Parathyroid adenoma (tissue), 2 donors: ENCODE data around the gene C3orf18.

Experiments
- H2AFZ ChIP-seq: fragments of 300-600 bp; sonication (generic); one replicate; pipeline ENCODE4 v1.7.0; 2017; ENCODE audit warnings: antibody characterized with exemption, mild to moderate bottlenecking
- H3K27ac ChIP-seq: fragments of 300-600 bp; sonication (generic); one replicate; pipeline ENCODE4 v1.7.0; 2017
- H3K27me3 ChIP-seq: fragments of 300-600 bp; sonication (generic); one replicate; pipeline ENCODE4 v1.7.0; 2017; ENCODE audit warnings: low read length; ENCODE audit not compliant: control insufficient read depth, insufficient read depth
- H3K36me3 ChIP-seq: fragments of 300-600 bp; sonication (generic); one replicate; pipeline ENCODE4 v1.7.0; 2017; ENCODE audit warnings: low read length; ENCODE audit not compliant: control insufficient read depth, insufficient read depth
- H3K4me1 ChIP-seq: fragments of 300-600 bp; sonication (generic); one replicate; pipeline ENCODE4 v1.7.0; 2017; ENCODE audit warnings: control low read depth
- H3K4me2 ChIP-seq: fragments of 300-600 bp; sonication (generic); one replicate; pipeline ENCODE4 v1.7.0; 2017; ENCODE audit warnings: low read length
- H3K4me3 ChIP-seq: fragments of 300-600 bp; sonication (generic); one replicate; pipeline ENCODE4 v1.7.0; 2017; ENCODE audit warnings: low read depth, low read length
- H3K79me2 ChIP-seq: fragments of 300-600 bp; sonication (generic); one replicate; pipeline ENCODE4 v1.7.0; 2017; ENCODE audit warnings: control low read depth
- H3K9ac ChIP-seq: fragments of 300-600 bp; sonication (generic); one replicate; pipeline ENCODE4 v1.7.0; 2017; ENCODE audit warnings: mild to moderate bottlenecking
- H3K9me3 ChIP-seq: fragments of 300-600 bp; sonication (generic); one replicate; pipeline ENCODE4 v1.7.0; 2017; ENCODE audit warnings: low read length; ENCODE audit not compliant: control insufficient read depth
- CTCF ChIP-seq: fragments of 300-600 bp; sonication (generic); IDR thresholded peaks from one replicate; pipeline ENCODE4 v1.7.0; 2017; ENCODE audit warnings: antibody characterized with exemption, mild to moderate bottlenecking
- donor health status: primary hyperparathyroidism.

The C3orf18 gene

DNA sequence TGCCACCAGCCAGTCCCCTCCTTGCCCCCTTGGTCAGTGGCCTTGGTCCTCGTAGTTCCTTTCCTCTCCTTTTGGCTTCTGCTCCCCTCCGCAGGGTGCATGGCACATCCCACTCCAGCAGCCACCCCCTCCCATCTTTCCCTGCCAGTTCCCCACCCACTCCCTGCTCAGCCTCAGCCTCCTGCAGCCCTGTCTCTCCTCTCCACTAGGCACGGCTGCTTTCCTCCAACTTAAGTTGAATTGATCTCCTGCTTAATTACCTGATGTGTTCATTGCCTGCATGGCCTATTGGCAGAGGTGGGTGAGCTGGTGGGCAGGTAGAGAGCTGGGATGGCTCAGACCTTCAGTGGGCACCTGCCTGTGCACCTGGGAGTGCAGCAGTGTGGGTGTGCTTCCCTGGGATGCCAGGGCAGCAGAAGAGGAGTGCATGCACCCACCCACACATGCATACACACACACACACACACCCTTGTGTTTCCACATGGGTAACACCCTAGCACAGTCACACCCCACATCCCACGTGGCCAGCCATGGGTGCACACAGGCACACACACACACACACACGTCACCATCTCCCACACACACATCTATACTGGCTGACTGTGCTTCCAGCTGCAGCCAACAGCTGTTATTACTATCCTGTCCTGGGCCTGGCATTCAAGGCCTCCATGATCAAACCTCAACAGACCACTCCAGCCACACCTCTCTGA, 30.9 kb downstream of the C3orf18 start:
- no peak overlapping the region for H2AFZ ChIP-seq
- H3K27me3 ChIP-seq, result no peaks in the 10 kb centered on the region
- no peak overlapping the region for H3K4me3 ChIP-seq

GRCh38 chr3:50534681-50535330, 32.7 kb downstream of the C3orf18 start:
- Histone ChIP-seq H3K27me3 (no peaks in the 10 kb centered on the region), H3K9me3 (no peaks in the 10 kb centered on the region), H2AFZ (no peak overlapping the region), H3K4me3 (no peak overlapping the region), H3K27ac (no peak overlapping the region), H3K9ac (no peak overlapping the region), H3K36me3 (no peaks in the 10 kb centered on the region), H3K4me2 (no peak overlapping the region), H3K79me2 (no peaks in the 10 kb centered on the region), H3K4me1 (no peaks in the 10 kb centered on the region)
- no peak for TF ChIP-seq CTCF

More for the DNA sequence above, 30.9 kb downstream of the C3orf18 start:
- H3K4me2 ChIP-seq, result no peak overlapping the region
- no peak overlapping the region for H3K27ac ChIP-seq
- no peak overlapping the region for H3K9ac ChIP-seq
- no peaks in the 10 kb centered on the region for H3K36me3 ChIP-seq
- H3K9me3 ChIP-seq, result no peaks in the 10 kb centered on the region
- TF ChIP-seq CTCF, result no peak
- H3K4me1 ChIP-seq, result no peaks in the 10 kb centered on the region
- no peaks in the 10 kb centered on the region for H3K79me2 ChIP-seq

DNA sequence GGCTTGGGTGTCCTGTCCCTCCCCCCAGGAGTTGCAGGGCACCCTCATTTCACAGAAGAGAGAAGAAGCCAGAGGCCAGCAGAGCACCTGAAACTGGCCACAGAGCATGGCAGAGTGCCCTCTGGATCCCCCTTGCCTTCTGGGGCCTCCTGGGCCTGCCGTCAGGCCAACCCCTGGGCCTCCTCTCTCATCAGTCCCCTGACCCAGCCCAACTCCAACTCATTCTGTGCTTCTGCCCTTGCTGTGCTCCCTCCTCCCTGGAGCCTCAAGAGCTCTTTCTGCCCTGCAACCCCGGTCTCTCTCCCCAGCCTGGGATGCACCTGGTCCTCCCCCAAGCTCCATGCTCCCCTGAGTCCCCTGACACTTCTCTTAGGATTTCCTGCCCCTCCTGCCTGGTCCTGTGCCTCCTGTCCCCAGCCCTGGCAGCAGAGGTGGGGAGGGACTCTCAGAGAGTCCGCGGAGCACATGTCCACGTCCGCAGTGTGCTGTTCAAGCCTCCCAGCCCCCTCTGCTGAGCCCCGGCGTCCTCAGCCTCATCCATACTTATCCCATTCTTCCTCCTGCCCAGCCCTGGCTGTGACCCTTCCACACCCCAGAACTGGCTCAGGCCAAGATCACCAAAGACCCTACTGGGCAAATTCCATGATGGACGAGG, 33.6 kb downstream of the C3orf18 start:
- Histone ChIP-seq H3K9me3 (no peaks in the 10 kb centered on the region), H3K27me3 (no peaks in the 10 kb centered on the region), H3K4me1 (no peaks in the 10 kb centered on the region), H3K4me2 (no peak overlapping the region), H3K36me3 (no peaks in the 10 kb centered on the region), H3K4me3 (no peak overlapping the region), H2AFZ (no peak overlapping the region), H3K79me2 (no peaks in the 10 kb centered on the region), H3K9ac (no peak overlapping the region), H3K27ac (no peak overlapping the region)
- TF ChIP-seq CTCF, result no peak

DNA sequence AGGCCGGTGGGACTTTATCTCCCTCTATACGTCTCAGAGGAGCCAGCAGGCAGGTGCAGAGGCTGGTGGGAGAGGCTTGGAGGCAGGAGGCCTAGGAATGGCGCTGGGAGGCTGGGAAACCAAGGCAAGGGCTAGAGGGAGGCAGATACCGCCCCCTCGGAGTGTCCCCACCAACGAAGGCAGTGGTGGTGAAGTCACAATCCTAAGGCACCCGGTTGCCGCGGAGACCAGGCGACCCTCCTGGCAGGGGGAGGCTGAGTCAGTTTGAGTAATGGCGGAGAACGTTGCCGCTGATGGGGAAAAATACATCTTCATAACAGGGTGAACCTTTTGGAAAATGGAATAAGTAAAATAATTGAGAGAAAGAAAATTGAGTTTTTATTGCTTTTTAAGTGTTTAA, 34.2 kb downstream of the C3orf18 start:
- H3K9me3 ChIP-seq, result no peaks in the 10 kb centered on the region
- no peaks in the 10 kb centered on the region for H3K79me2 ChIP-seq
- no peaks in the 10 kb centered on the region for H3K4me1 ChIP-seq
- no peak for TF ChIP-seq CTCF
- H3K4me3 ChIP-seq, result no peak overlapping the region
- no peaks in the 10 kb centered on the region for H3K27me3 ChIP-seq
- no peak overlapping the region for H2AFZ ChIP-seq
- H3K36me3 ChIP-seq, result no peaks in the 10 kb centered on the region
- no peak overlapping the region for H3K9ac ChIP-seq
- no peak overlapping the region for H3K4me2 ChIP-seq
- H3K27ac ChIP-seq, result no peak overlapping the region
